ENCODE results near the gene CAMSAP1. TPM values are rescaled to one million over a fixed set of nuclear protein-coding genes. Genes with fewer than 3 reads are reported as not detected.

Gene CAMSAP1
- total RNA-seq, 1 donor from 2014 or later: 150 TPM

DNA sequence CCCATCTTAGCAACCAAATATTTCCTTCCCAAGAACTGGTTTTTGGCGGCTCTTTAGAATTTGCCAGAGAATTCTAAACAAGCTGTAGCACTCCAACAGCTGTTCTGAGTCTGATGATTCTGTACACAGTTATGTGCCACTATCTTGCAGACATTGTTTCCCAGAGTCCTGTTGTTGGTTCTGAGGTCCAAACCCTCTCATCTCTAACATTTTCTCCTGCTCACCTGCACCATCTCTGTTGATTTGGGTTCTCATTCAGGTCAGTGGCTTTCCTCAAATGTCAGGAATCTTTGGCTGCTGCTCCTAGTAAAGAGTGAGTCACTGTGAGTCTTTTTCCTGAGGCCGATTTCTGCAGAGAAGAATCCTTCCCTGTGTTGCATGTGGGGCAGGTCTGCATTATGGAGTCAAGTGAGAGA is 50.0 kb downstream of the CAMSAP1 start:
- H3K4me3 Mint-ChIP-seq (ENCODE audit: unreplicated experiment): no peak overlapping the region
- H3K36me3 Mint-ChIP-seq (ENCODE audit: unreplicated experiment): peaks cover 10% of the 10 kb centered on the region
- TF ChIP-seq, protein P1, sequence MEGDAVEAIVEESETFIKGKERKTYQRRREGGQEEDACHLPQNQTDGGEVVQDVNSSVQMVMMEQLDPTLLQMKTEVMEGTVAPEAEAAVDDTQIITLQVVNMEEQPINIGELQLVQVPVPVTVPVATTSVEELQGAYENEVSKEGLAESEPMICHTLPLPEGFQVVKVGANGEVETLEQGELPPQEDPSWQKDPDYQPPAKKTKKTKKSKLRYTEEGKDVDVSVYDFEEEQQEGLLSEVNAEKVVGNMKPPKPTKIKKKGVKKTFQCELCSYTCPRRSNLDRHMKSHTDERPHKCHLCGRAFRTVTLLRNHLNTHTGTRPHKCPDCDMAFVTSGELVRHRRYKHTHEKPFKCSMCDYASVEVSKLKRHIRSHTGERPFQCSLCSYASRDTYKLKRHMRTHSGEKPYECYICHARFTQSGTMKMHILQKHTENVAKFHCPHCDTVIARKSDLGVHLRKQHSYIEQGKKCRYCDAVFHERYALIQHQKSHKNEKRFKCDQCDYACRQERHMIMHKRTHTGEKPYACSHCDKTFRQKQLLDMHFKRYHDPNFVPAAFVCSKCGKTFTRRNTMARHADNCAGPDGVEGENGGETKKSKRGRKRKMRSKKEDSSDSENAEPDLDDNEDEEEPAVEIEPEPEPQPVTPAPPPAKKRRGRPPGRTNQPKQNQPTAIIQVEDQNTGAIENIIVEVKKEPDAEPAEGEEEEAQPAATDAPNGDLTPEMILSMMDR (IDR thresholded peaks at IDR 0.05; ENCODE audit: partially characterized antibody, unreplicated experiment): no peak
- H3K9me3 Mint-ChIP-seq (ENCODE audit: unreplicated experiment): peaks cover 6% of the 10 kb centered on the region
- DNase-seq: no peak
- peaks cover 3% of the 10 kb centered on the region for H3K4me1 Mint-ChIP-seq (ENCODE audit: low read depth, unreplicated experiment)
- H3K27ac Mint-ChIP-seq (ENCODE audit: unreplicated experiment): peak overlapping the region; percentile 3
- H3K27me3 Mint-ChIP-seq (ENCODE audit: unreplicated experiment): peaks cover 12% of the 10 kb centered on the region

GRCh38 chr9:135851748-135852147 is 55.6 kb downstream of the CAMSAP1 start:
- Mint-ChIP-seq H3K4me3 (ENCODE audit: unreplicated experiment) (peak overlapping the region; percentile 16), H3K27ac (ENCODE audit: unreplicated experiment) (peak overlapping the region; percentile 39), H3K27me3 (ENCODE audit: unreplicated experiment) (peaks cover 4% of the 10 kb centered on the region), H3K36me3 (ENCODE audit: unreplicated experiment) (peaks cover 4% of the 10 kb centered on the region), H3K4me1 (ENCODE audit: low read depth, unreplicated experiment) (peaks cover 13% of the 10 kb centered on the region), H3K9me3 (ENCODE audit: unreplicated experiment) (peaks cover 7% of the 10 kb centered on the region)
- TF ChIP-seq, protein P1 (IDR thresholded peaks at IDR 0.05; ENCODE audit: partially characterized antibody, unreplicated experiment): no peak
- DNase-seq: no peak

DNA sequence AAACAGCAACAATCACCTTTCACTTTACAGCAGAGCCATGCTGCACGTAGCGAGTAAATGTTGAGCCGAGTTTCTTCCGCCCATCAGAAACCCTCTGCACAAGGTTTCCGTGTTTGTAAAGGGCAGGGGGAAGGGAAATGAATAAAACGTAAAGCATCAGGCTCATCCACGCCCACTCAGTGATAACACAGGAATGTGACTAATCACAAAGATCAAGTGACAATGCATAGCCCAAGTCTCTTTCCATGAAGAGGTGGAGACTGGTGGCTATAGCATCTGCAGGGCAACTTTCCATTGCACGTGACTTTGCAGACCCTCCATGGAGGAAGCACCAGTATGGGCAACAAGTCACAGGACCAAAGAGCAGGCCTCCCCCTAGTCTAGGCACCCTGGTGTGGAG is 56.6 kb downstream of the CAMSAP1 start:
- peaks cover 1% of the 10 kb centered on the region for H3K36me3 Mint-ChIP-seq (ENCODE audit: unreplicated experiment)
- DNase-seq: no peak
- TF ChIP-seq, protein P1 (IDR thresholded peaks at IDR 0.05; ENCODE audit: partially characterized antibody, unreplicated experiment): no peak

DNA sequence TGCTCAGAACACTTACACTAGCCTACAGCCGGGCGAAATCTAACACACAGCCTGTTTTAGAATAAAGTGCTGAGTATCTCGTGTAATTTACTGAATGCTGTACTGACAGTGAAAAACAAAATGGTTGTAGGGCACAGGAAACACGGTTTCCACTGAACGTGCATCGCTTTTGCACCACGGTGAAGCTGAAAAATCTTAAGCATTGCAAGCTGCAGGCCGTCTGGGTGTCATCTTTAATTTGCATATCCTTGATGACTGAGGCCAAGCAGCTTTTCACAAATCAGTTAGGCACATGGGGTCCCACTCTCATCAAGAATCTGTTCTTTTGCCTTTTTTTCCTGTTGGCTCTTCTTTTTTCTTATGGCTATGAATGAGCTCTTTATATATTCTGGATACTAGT is 58.2 kb downstream of the CAMSAP1 start:
- no peak for DNase-seq
- Mint-ChIP-seq H3K4me1 (ENCODE audit: low read depth, unreplicated experiment) (peaks cover 13% of the 10 kb centered on the region), H3K27ac (ENCODE audit: unreplicated experiment) (no peak overlapping the region), H3K9me3 (ENCODE audit: unreplicated experiment) (peaks cover 25% of the 10 kb centered on the region), H3K36me3 (ENCODE audit: unreplicated experiment) (peaks cover 17% of the 10 kb centered on the region), H3K27me3 (ENCODE audit: unreplicated experiment) (peaks cover 4% of the 10 kb centered on the region), H3K4me3 (ENCODE audit: unreplicated experiment) (no peak overlapping the region)
- TF ChIP-seq, protein P1 (IDR thresholded peaks at IDR 0.05; ENCODE audit: partially characterized antibody, unreplicated experiment): no peak

More for the DNA sequence above, 56.6 kb downstream of the CAMSAP1 start:
- Mint-ChIP-seq H3K4me3 (ENCODE audit: unreplicated experiment) (no peak overlapping the region), H3K27ac (ENCODE audit: unreplicated experiment) (no peak overlapping the region), H3K4me1 (ENCODE audit: low read depth, unreplicated experiment) (peaks cover 13% of the 10 kb centered on the region), H3K9me3 (ENCODE audit: unreplicated experiment) (peaks cover 15% of the 10 kb centered on the region), H3K27me3 (ENCODE audit: unreplicated experiment) (peaks cover 4% of the 10 kb centered on the region)

GRCh38 chr9:135848341-135849047 is 58.9 kb downstream of the CAMSAP1 start:
- H3K36me3 Mint-ChIP-seq (ENCODE audit: unreplicated experiment): peaks cover 21% of the 10 kb centered on the region
- H3K27ac Mint-ChIP-seq (ENCODE audit: unreplicated experiment): peak overlapping the region; percentile 14

More at GRCh38 chr9:135848341-135849047, 58.9 kb downstream of the CAMSAP1 start:
- DNase-seq: no peak
- H3K4me3 Mint-ChIP-seq (ENCODE audit: unreplicated experiment): no peak overlapping the region
- peaks cover 4% of the 10 kb centered on the region for H3K27me3 Mint-ChIP-seq (ENCODE audit: unreplicated experiment)
- TF ChIP-seq, protein P1 (IDR thresholded peaks at IDR 0.05; ENCODE audit: partially characterized antibody, unreplicated experiment): no peak
- H3K4me1 Mint-ChIP-seq (ENCODE audit: low read depth, unreplicated experiment): peaks cover 13% of the 10 kb centered on the region
- H3K9me3 Mint-ChIP-seq (ENCODE audit: unreplicated experiment): peaks cover 25% of the 10 kb centered on the region

Data from glutamatergic neuron (in vitro differentiated cells).